ENCODE data around the gene AADACL3. TPM values are rescaled to one million over a fixed set of nuclear protein-coding genes. Genes with fewer than 3 reads are reported as not detected.

AADACL3 gene
- total and polyA plus RNA-seq, 8 donors = not detected

DNA sequence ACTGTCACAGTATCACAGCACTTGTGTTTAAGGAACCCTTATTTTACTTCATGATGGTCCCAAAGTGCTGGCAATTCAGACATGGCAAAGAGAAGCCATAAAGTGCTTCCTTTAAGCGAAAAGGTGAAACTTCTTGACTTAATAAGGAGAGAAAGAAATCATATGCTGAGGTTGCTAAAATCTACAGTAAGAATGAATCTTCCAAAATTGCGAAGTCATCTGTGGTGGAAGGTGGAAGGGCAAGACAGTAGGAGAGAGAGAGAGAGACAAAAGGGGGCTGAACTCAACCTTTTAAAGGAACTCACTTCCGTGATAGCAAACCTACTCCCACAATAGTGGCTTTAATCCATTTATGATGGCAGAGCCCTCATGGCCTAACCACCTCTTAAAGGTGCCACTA, 19.3 kb upstream of the AADACL3 start:
- H3K36me3 ChIP-seq = no peaks in the 10 kb centered on the region
- H3K27ac ChIP-seq = no peak overlapping the region
- DNase-seq = no peak
- intact Hi-C loops (cut with DNase I) = no loop called here
- TF ChIP-seq, protein P1, sequence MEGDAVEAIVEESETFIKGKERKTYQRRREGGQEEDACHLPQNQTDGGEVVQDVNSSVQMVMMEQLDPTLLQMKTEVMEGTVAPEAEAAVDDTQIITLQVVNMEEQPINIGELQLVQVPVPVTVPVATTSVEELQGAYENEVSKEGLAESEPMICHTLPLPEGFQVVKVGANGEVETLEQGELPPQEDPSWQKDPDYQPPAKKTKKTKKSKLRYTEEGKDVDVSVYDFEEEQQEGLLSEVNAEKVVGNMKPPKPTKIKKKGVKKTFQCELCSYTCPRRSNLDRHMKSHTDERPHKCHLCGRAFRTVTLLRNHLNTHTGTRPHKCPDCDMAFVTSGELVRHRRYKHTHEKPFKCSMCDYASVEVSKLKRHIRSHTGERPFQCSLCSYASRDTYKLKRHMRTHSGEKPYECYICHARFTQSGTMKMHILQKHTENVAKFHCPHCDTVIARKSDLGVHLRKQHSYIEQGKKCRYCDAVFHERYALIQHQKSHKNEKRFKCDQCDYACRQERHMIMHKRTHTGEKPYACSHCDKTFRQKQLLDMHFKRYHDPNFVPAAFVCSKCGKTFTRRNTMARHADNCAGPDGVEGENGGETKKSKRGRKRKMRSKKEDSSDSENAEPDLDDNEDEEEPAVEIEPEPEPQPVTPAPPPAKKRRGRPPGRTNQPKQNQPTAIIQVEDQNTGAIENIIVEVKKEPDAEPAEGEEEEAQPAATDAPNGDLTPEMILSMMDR (IDR thresholded peaks at IDR 0.05) = no peak
- ATAC-seq = no peak
- no peaks in the 10 kb centered on the region for H3K9me3 ChIP-seq
- no peaks in the 10 kb centered on the region for H3K4me1 ChIP-seq
- no peaks in the 10 kb centered on the region for H3K27me3 ChIP-seq
- no peak overlapping the region for H3K4me3 ChIP-seq

DNA sequence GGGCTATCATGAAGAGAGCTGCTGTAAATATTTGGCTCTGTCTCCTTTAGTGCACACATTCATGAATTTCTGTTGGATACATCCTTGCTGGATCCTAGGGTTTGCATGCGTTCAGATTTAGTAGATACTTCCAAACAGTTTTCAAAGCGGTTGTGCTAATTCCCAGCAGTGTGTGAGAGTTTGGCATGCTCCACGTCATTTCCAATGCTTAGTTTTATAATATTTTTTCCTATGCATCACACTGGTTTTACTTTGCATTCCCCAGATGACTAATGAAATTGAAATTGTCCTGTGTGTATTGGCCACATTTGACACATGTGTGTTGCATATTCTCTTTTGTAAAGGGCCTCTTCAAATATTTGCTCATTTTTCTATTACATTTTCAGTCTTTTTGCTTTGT, 18.5 kb upstream of the AADACL3 start:
- H3K9me3 ChIP-seq = no peaks in the 10 kb centered on the region
- no peak for ATAC-seq
- no peaks in the 10 kb centered on the region for H3K27me3 ChIP-seq
- TF ChIP-seq, protein P1 (IDR thresholded peaks at IDR 0.05) = no peak
- H3K36me3 ChIP-seq = no peaks in the 10 kb centered on the region
- no peak for DNase-seq
- intact Hi-C loops (cut with DNase I) = no loop called here
- no peak overlapping the region for H3K27ac ChIP-seq
- H3K4me3 ChIP-seq = no peak overlapping the region
- no peaks in the 10 kb centered on the region for H3K4me1 ChIP-seq

DNA sequence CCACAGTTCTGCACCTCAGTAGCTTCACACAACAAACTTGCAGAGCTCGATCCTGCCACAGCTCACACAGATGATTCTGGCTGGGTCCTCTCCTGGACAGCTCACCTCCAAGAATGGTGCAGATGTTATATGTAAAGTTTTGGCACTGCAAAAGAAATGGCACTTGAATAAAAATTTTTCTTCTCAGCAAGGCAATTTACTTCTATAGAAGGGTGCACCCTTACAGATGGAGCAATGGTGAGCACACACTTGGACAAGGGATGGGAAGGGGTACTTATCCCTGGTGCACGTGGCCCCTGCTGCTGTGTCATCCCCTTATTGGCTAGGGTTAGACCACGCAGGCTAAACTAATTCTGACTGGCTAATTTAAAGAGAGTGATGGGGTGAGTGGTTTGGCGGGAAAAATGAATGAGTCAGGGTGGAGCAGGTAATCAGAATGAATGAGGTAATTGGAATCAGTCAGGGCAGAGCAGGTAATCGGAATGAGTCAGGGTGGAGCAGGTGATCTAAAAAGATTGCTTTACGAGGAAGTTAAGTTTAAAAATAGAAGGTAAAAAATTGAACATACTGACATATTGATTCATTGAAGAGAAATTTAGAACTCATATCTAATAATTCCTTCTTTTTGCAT, 12.0 kb upstream of the AADACL3 start:
- no peak for ATAC-seq
- intact Hi-C loops (cut with DNase I) = no loop called here
- DNase-seq = no peak

DNA sequence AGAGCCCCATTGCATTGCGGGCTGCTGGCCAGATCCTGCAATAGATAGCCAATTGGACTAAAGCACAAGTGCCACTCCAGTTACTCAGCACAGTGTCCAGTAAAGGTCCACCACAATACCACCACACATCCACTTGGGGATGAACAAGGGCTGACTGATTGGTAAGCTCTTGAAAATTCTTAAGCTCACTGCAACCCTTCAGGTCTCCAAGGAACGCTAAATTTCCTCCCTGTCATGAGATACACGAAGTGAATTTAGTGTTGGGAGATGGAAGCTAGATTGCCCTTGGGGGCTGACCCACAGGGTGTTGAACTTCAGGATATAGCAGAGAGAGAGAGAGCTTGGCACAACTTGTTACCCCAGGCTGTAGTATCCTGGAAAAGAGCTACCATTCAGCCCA, 9.8 kb upstream of the AADACL3 start:
- no peak overlapping the region for H3K4me3 ChIP-seq
- H3K9me3 ChIP-seq = peaks cover 0 to 18% of the 10 kb centered on the region in 2 donors
- no peaks in the 10 kb centered on the region for H3K36me3 ChIP-seq
- ATAC-seq = no peak
- H3K4me1 ChIP-seq = peaks cover 0 to 9% of the 10 kb centered on the region in 2 donors
- TF ChIP-seq, protein P1 (IDR thresholded peaks at IDR 0.05) = no peak
- no peak for DNase-seq
- no peak overlapping the region for H3K27ac ChIP-seq
- no peaks in the 10 kb centered on the region for H3K27me3 ChIP-seq
- intact Hi-C loops (cut with DNase I) = no loop called here

More for the DNA sequence above, 12.0 kb upstream of the AADACL3 start:
- no peak overlapping the region for H3K27ac ChIP-seq
- H3K4me1 ChIP-seq = peaks cover 0 to 4% of the 10 kb centered on the region in 2 donors
- no peaks in the 10 kb centered on the region for H3K36me3 ChIP-seq
- no peak overlapping the region for H3K4me3 ChIP-seq
- no peaks in the 10 kb centered on the region for H3K27me3 ChIP-seq
- TF ChIP-seq, protein P1 (IDR thresholded peaks at IDR 0.05) = no peak
- peaks cover 0 to 18% of the 10 kb centered on the region in 2 donors for H3K9me3 ChIP-seq

DNA sequence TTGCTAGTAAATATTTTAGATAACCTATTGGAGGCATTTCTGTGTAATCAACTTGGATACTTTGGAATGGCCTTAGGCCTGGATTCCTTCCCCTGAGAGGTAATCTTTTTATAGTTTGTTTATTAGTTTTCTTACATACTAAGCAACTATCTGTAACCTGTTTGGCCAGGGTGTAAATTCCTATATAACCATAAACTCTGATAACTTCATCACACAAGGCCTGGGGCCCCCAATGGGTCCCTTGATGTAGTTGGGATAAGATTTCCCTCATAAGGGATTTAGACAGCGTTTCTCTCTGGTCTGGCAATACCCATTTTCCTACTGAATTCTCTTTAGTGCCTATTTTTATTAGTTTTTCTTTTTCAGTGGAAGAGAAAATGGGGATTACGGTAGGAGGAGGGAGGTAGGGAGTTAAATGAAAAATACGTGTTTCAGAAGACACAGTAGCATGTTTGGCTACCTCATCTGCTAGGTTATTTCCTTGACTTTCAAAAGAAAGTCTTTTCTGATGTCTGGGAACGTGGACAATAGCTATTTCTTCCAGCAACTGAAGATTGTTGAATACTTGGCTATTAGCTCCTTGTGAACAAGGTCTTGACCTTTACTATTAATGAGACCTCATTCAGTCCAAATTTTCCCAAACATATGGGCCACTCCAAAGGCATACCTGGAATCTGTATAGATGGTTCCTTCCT, 7.4 kb upstream of the AADACL3 start:
- Histone ChIP-seq H3K27me3 (no peaks in the 10 kb centered on the region), H3K27ac (peak overlapping the region in 1 of 2 donors; percentile 41), H3K9me3 (peaks cover 0 to 11% of the 10 kb centered on the region in 2 donors), H3K4me3 (no peak overlapping the region), H3K4me1 (peaks cover 0 to 9% of the 10 kb centered on the region in 2 donors), H3K36me3 (no peaks in the 10 kb centered on the region)
- TF ChIP-seq, protein P1 (IDR thresholded peaks at IDR 0.05) = no peak
- ATAC-seq = no peak
- DNase-seq = no peak
- intact Hi-C loops (cut with DNase I) = no loop called here

All from left lung (tissue), 10 donors.